NT2/D1 (cell line): ENCODE results near the gene GJA3.

Source experiments
- DNase-seq: peaks from one replicate; pipeline ENCODE4 v3.0.0-alpha.2; 2011; ENCODE audit warnings: low read depth, low spot score
- H3K27me3 ChIP-seq: 2 replicates; pipeline ENCODE4 v1.6.0; 2011; ENCODE audit warnings: mild to moderate bottlenecking; ENCODE audit not compliant: insufficient read length, insufficient read depth
- H3K36me3 ChIP-seq: 2 replicates; pipeline ENCODE4 v1.6.1; 2011; ENCODE audit warnings: mild to moderate bottlenecking, low read length, mixed read lengths; ENCODE audit not compliant: insufficient read depth, insufficient read length
- H3K4me1 ChIP-seq: 2 replicates; pipeline ENCODE4 v1.5.1; 2011; ENCODE audit not compliant: insufficient read depth, insufficient read length
- H3K4me3 ChIP-seq: 2 replicates; pipeline ENCODE4 v1.5.1; 2011; ENCODE audit warnings: low read depth; ENCODE audit not compliant: insufficient read length
- H3K9ac ChIP-seq: 2 replicates; pipeline ENCODE4 v1.6.0; 2011; ENCODE audit warnings: low read depth; ENCODE audit not compliant: insufficient read length
- H3K9me3 ChIP-seq: 2 replicates; pipeline ENCODE4 v1.5.1; 2011; ENCODE audit warnings: mild to moderate bottlenecking, low read length; ENCODE audit not compliant: insufficient read depth
- SUZ12 ChIP-seq: IDR thresholded peaks from 2 replicates; pipeline ENCODE4 v1.6.1; 2011; ENCODE audit not compliant: insufficient read length, insufficient read depth; ENCODE audit errors: extremely low read depth
- YY1 ChIP-seq: IDR thresholded peaks from 2 replicates; pipeline ENCODE4 v1.6.1; 2011; ENCODE audit not compliant: insufficient read length, insufficient read depth
- ZNF274 ChIP-seq: IDR thresholded peaks from 2 replicates; pipeline ENCODE4 v1.6.1; 2011; ENCODE audit warnings: mild to moderate bottlenecking, low read depth, low read length

GJA3 gene

GRCh38 chr13:20137875-20138274 is 23.0 kb downstream of the GJA3 start:
- H3K4me3 ChIP-seq = no peak overlapping the region
- no peak for DNase-seq
- H3K9me3 ChIP-seq = no peaks in the 10 kb centered on the region
- TF ChIP-seq YY1 = no peak
- TF ChIP-seq ZNF274 = no peak
- TF ChIP-seq SUZ12 = no peak
- H3K9ac ChIP-seq = no peak overlapping the region
- H3K36me3 ChIP-seq = no peaks in the 10 kb centered on the region
- H3K27me3 ChIP-seq = no peaks in the 10 kb centered on the region
- no peaks in the 10 kb centered on the region for H3K4me1 ChIP-seq

- TF ChIP-seq YY1 = no peak
- TF ChIP-seq ZNF274 = no peak
- Histone ChIP-seq H3K4me1 (no peaks in the 10 kb centered on the region), H3K27me3 (no peaks in the 10 kb centered on the region), H3K4me3 (peak overlapping the region; percentile 2), H3K36me3 (no peaks in the 10 kb centered on the region), H3K9ac (no peak overlapping the region), H3K9me3 (no peaks in the 10 kb centered on the region)
- no peak for DNase-seq
Observed at GRCh38 chr13:20136781-20137703, 23.8 kb downstream of the GJA3 start.

GRCh38 chr13:20134732-20135131 is 26.1 kb downstream of the GJA3 start:
- Histone ChIP-seq H3K36me3 (no peaks in the 10 kb centered on the region), H3K9me3 (no peaks in the 10 kb centered on the region), H3K4me1 (no peaks in the 10 kb centered on the region), H3K9ac (no peak overlapping the region), H3K27me3 (peaks cover 4% of the 10 kb centered on the region), H3K4me3 (no peak overlapping the region)
- no peak for DNase-seq
- TF ChIP-seq SUZ12 (no peak), ZNF274 (no peak), YY1 (no peak)

GRCh38 chr13:20132052-20132634 is 28.7 kb downstream of the GJA3 start:
- H3K27me3 ChIP-seq = peaks cover 17% of the 10 kb centered on the region
- no peaks in the 10 kb centered on the region for H3K4me1 ChIP-seq
- DNase-seq = no peak
- no peaks in the 10 kb centered on the region for H3K36me3 ChIP-seq
- H3K9me3 ChIP-seq = no peaks in the 10 kb centered on the region
- no peak for TF ChIP-seq ZNF274
- TF ChIP-seq SUZ12 = no peak
- TF ChIP-seq YY1 = no peak
- no peak overlapping the region for H3K4me3 ChIP-seq
- H3K9ac ChIP-seq = no peak overlapping the region

- H3K9ac ChIP-seq = no peak overlapping the region
- no peaks in the 10 kb centered on the region for H3K9me3 ChIP-seq
- no peak for DNase-seq
- H3K4me3 ChIP-seq = no peak overlapping the region
- H3K36me3 ChIP-seq = no peaks in the 10 kb centered on the region
- no peaks in the 10 kb centered on the region for H3K4me1 ChIP-seq
- H3K27me3 ChIP-seq = peaks cover 17% of the 10 kb centered on the region
- no peak for TF ChIP-seq SUZ12
Observed at GRCh38 chr13:20131057-20131832, 29.6 kb downstream of the GJA3 start.

GRCh38 chr13:20130652-20131051 is 30.2 kb downstream of the GJA3 start:
- Histone ChIP-seq H3K4me3 (no peak overlapping the region), H3K36me3 (no peaks in the 10 kb centered on the region), H3K9ac (no peak overlapping the region), H3K27me3 (peaks cover 17% of the 10 kb centered on the region), H3K9me3 (no peaks in the 10 kb centered on the region), H3K4me1 (no peaks in the 10 kb centered on the region)
- DNase-seq = no peak
- TF ChIP-seq ZNF274 (no peak), YY1 (no peak), SUZ12 (no peak)

- Histone ChIP-seq H3K9me3 (no peaks in the 10 kb centered on the region), H3K27me3 (peaks cover 17% of the 10 kb centered on the region), H3K4me3 (no peak overlapping the region), H3K9ac (no peak overlapping the region), H3K36me3 (no peaks in the 10 kb centered on the region), H3K4me1 (no peaks in the 10 kb centered on the region)
- TF ChIP-seq ZNF274 = no peak
- DNase-seq = no peak
Observed at GRCh38 chr13:20130012-20130411, 30.8 kb downstream of the GJA3 start.
